ENCODE results near the gene ANKRD36B.
"Not testable (repeated sequence)": the region's sequence is repeated elsewhere in the genome, so short reads cannot be mapped to it uniquely, and the experiment has no call there.

- TF ChIP-seq CTCF, POLR2A (IDR thresholded peaks at IDR 0.05): not testable (repeated sequence)
Measured at GRCh38 chr2:97550498-97550897, 39.2 kb downstream of the ANKRD36B start.
